NCI-H524 treated with DMSO at 0.1 percent for 48 hours (cell line): ENCODE data around the gene NPTX1.
A peak's percentile ranks its signal among the peaks of the same experiment; 100 is the strongest.

Source experiments
- DNase-seq: peaks from one replicate; lab custom pipeline; 2025; lab: John Stamatoyannopoulos, UW

The NPTX1 gene

GRCh38 chr17:80426671-80427326 lies 49.6 kb downstream of the NPTX1 start:
- peak; percentile 30 for DNase-seq

- DNase-seq: no peak
Measured at GRCh38 chr17:80425835-80426426, 50.5 kb downstream of the NPTX1 start.

GRCh38 chr17:80424878-80425765 lies 51.3 kb downstream of the NPTX1 start:
- DNase-seq: no peak

GRCh38 chr17:80424261-80424660 lies 52.1 kb downstream of the NPTX1 start:
- DNase-seq: no peak

GRCh38 chr17:80423536-80424225 lies 52.7 kb downstream of the NPTX1 start:
- DNase-seq: no peak

- no peak for DNase-seq
Measured at GRCh38 chr17:80422981-80423380, 53.4 kb downstream of the NPTX1 start.

- DNase-seq: no peak
Measured at GRCh38 chr17:80422276-80422675, 54.1 kb downstream of the NPTX1 start.

GRCh38 chr17:80421381-80422090 lies 54.9 kb downstream of the NPTX1 start:
- DNase-seq: no peak

- DNase-seq: no peak
Measured at GRCh38 chr17:80419255-80419654, 57.2 kb downstream of the NPTX1 start.

GRCh38 chr17:80418589-80418988 lies 57.8 kb downstream of the NPTX1 start:
- no peak for DNase-seq
